Neural cell (in vitro differentiated cells): ENCODE results near the gene KIAA1210.

Experiments used
- EP300 ChIP-seq: fragments of 450-650 bp; conservative IDR thresholded peaks from 2 replicates; pipeline ENCODE4 v1.6.1; 2014; ENCODE audit warnings: antibody characterized with exemption, mild to moderate bottlenecking, moderate library complexity; ENCODE audit not compliant: poor library complexity, severe bottlenecking
- EZH2 ChIP-seq: fragments of 200-600, 300-800 bp; shearing (Covaris generic), sonication (generic); IDR thresholded peaks from 2 replicates; pipeline ENCODE4 v1.6.1; 2014; ENCODE audit warnings: antibody characterized with exemption, low read length, borderline replicate concordance, mild to moderate bottlenecking; ENCODE audit not compliant: insufficient read depth, poor library complexity, severe bottlenecking
- MXI1 ChIP-seq: fragments of 450-650 bp; conservative IDR thresholded peaks from 2 replicates; pipeline ENCODE4 v1.6.1; 2014; ENCODE audit warnings: antibody characterized with exemption, mild to moderate bottlenecking; ENCODE audit not compliant: poor library complexity, severe bottlenecking
- POLR2AphosphoS5 ChIP-seq: IDR thresholded peaks from 2 replicates; pipeline ENCODE4 v1.6.1; 2012
- RAD21 ChIP-seq: fragments of 450-650 bp; conservative IDR thresholded peaks from 2 replicates; pipeline ENCODE4 v1.6.1; 2014; ENCODE audit warnings: antibody characterized with exemption, mild to moderate bottlenecking, moderate library complexity
- SMC3 ChIP-seq: fragments of 450-650 bp; conservative IDR thresholded peaks from 2 replicates; pipeline ENCODE4 v1.6.1; 2014; ENCODE audit warnings: antibody characterized with exemption, mild to moderate bottlenecking, moderate library complexity; ENCODE audit not compliant: poor library complexity
- TAF1 ChIP-seq: IDR thresholded peaks from 2 replicates; pipeline ENCODE4 v1.6.1; 2012; ENCODE audit warnings: low read depth
- TF ChIP-seq, protein P1 (sequence below): fragments of 450-650 bp; IDR thresholded peaks from 2 replicates; pipeline ENCODE4 v1.5.1; 2014; ENCODE audit warnings: antibody characterized with exemption, mild to moderate bottlenecking, moderate library complexity; ENCODE audit not compliant: poor library complexity, severe bottlenecking
- TF ChIP-seq, protein P2 (sequence below): IDR thresholded peaks from 2 replicates; pipeline ENCODE4 v1.6.1; 2012; ENCODE audit warnings: borderline replicate concordance

DNA sequence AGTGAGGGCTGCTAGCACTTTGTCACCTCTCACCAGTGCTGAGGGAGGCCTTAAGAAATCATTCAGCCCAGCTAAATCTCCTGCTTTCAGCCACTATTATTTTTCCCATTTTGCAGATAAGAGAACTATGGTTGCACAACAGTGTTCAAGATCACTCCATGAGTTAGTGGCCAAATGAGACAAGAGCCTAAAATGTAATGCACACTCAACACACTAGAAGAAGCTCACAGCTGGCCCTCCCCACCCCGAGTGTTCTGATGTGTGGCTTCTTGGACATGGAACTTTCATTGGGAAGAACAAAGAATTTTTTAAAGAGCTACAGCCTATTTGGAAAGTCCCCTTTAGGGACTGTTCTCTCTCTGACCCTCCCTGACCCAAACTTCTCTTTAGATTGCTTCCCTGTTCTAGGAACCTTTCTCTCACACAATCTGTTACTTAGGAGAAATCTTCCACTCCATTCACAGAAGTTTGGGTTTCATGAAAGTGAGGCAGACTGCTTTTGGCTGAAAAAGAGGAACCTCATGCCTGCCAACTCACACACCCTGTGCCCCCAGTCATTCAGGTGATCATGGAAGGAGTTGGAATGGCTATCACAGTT is 98.8 kb downstream of the KIAA1210 start:
- TF ChIP-seq, protein P1, sequence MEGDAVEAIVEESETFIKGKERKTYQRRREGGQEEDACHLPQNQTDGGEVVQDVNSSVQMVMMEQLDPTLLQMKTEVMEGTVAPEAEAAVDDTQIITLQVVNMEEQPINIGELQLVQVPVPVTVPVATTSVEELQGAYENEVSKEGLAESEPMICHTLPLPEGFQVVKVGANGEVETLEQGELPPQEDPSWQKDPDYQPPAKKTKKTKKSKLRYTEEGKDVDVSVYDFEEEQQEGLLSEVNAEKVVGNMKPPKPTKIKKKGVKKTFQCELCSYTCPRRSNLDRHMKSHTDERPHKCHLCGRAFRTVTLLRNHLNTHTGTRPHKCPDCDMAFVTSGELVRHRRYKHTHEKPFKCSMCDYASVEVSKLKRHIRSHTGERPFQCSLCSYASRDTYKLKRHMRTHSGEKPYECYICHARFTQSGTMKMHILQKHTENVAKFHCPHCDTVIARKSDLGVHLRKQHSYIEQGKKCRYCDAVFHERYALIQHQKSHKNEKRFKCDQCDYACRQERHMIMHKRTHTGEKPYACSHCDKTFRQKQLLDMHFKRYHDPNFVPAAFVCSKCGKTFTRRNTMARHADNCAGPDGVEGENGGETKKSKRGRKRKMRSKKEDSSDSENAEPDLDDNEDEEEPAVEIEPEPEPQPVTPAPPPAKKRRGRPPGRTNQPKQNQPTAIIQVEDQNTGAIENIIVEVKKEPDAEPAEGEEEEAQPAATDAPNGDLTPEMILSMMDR, result no peak
- no peak for TF ChIP-seq EP300
- TF ChIP-seq POLR2AphosphoS5, result no peak
- no peak for TF ChIP-seq EZH2
- TF ChIP-seq, protein P2, sequence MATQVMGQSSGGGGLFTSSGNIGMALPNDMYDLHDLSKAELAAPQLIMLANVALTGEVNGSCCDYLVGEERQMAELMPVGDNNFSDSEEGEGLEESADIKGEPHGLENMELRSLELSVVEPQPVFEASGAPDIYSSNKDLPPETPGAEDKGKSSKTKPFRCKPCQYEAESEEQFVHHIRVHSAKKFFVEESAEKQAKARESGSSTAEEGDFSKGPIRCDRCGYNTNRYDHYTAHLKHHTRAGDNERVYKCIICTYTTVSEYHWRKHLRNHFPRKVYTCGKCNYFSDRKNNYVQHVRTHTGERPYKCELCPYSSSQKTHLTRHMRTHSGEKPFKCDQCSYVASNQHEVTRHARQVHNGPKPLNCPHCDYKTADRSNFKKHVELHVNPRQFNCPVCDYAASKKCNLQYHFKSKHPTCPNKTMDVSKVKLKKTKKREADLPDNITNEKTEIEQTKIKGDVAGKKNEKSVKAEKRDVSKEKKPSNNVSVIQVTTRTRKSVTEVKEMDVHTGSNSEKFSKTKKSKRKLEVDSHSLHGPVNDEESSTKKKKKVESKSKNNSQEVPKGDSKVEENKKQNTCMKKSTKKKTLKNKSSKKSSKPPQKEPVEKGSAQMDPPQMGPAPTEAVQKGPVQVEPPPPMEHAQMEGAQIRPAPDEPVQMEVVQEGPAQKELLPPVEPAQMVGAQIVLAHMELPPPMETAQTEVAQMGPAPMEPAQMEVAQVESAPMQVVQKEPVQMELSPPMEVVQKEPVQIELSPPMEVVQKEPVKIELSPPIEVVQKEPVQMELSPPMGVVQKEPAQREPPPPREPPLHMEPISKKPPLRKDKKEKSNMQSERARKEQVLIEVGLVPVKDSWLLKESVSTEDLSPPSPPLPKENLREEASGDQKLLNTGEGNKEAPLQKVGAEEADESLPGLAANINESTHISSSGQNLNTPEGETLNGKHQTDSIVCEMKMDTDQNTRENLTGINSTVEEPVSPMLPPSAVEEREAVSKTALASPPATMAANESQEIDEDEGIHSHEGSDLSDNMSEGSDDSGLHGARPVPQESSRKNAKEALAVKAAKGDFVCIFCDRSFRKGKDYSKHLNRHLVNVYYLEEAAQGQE, result no peak
- TF ChIP-seq RAD21, result no peak
- TF ChIP-seq SMC3, result no peak
- no peak for TF ChIP-seq MXI1
- no peak for TF ChIP-seq TAF1
